Gastrocnemius medialis (tissue), 4 donors: Measurements from ENCODE around the gene CAMKV.

Source experiments
- CTCF ChIP-seq, 5 experiments: fragments of 450-650 bp in 3 of 5; fragments of 200-600 bp in 2 of 5; sonication (generic) in 2 of 5; IDR thresholded peaks in 4 of 5; conservative IDR thresholded peaks in 1 of 5; 1 replicate in 4 of 5; 2 replicates in 1 of 5; pipeline ENCODE4 v1.5.1; 2016 to 2019; ENCODE audit warnings: antibody characterized with exemption in 5 of 5, mild to moderate bottlenecking in 3 of 5, moderate library complexity in 3 of 5
- POLR2A ChIP-seq, 2 donors: fragments of 450-650 bp; IDR thresholded peaks; one replicate each; pipeline ENCODE4 v1.6.1; 2017; ENCODE audit warnings: antibody characterized with exemption in 2 of 2, mild to moderate bottlenecking in 2 of 2, moderate library complexity in 2 of 2

GRCh38 chr3:49841806-49842205 lies 27.9 kb downstream of the CAMKV start:
- no peak for TF ChIP-seq POLR2A (IDR thresholded peaks at IDR 0.05)
- no peak for TF ChIP-seq CTCF (IDR thresholded peaks at IDR 0.05 in 4 of 5, conservative IDR thresholded peaks at IDR 0.05 in 1 of 5)
